ENCODE results near the gene IGSF9.
A peak's percentile ranks its signal among the peaks of the same experiment; 100 is the strongest.

Gene IGSF9

DNA sequence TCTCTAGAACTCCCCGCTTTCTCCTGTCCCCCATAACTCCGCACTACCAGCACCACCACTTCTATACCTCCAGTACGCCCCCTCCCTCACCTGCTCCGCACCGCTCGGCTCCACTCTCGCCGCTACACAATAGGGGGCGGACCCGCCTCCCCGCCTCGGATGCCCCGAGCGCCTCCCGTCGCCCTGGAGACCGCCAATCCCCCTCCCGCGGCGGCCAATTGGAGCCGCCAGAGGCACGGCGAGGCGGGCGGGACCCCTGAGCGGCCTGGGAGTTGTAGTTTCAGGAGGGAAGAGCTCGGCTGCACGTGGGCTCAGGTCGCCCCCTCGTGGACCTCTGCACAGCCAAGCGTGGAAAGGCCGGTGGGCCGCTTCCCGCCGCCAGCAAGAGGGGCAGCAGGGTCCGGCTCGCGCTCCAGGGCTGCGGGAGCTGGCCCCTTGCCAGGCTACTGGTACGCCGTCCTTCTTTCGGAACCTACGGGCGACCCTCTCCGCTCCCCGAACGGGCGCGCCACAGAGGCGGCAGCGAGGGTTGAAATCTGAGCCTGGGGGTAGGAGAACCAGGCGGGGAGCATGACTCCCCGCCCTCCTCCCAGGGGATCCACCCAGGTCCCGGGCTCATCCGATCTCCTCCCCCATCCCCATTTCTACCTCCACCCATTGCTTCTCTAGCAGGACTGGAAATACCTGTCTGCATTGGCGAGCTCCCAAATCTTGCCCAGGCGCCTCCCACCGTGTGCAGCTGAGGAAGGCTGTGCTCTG lies at the start of gene IGSF9:
TSS of gene IGSF9 (minus strand) at position 131 of the 759 bp plus-strand sequence. CDS start 2,159 bp downstream, outside the sequence.
- Mint-ChIP-seq H3K27ac (no peak within 1 kb of the TSS), H3K27me3 (peaks cover 41% of the 10 kb centered on the region)
- peak; percentile 84 for DNase-seq

GRCh38 chr1:159994896-159995295 lies 49.5 kb upstream of the IGSF9 start:
- Mint-ChIP-seq H3K36me3 (ENCODE audit: low read depth) (no peaks in the 10 kb centered on the region), H3K4me1 (ENCODE audit: low read depth) (peaks cover 9% of the 10 kb centered on the region), H3K27ac (no peak overlapping the region), H3K27me3 (peaks cover 8% of the 10 kb centered on the region), H3K4me3 (no peak overlapping the region), H3K9me3 (no peaks in the 10 kb centered on the region)
- DNase-seq, result no peak

More for the DNA sequence above, at the start of gene IGSF9:
- Mint-ChIP-seq H3K36me3 (ENCODE audit: low read depth) (no peaks in the 10 kb centered on the region), H3K9me3 (no peaks in the 10 kb centered on the region), H3K4me3 (peak within 1 kb of the TSS; percentile 45), H3K4me1 (ENCODE audit: low read depth) (peaks cover 7% of the 10 kb centered on the region)

DNA sequence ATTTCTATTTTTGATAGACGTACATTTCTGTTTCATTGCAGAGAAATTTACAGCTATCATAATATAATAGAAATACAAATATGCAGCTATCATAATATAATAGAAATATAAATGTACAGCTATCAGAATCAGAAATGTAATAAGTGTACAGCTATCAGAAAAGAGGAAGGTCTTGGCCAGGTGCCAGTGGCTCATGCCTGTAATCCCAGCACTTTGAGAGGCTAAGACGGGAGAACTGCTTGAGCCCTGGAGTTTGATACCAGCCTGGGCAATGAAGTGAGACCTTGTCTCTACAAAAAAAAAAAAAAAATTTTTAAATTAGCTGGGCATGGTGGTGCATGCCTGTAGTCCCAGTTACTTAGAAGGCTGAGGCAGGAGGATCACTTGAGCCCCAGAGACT lies 48.5 kb upstream of the IGSF9 start:
- no peak overlapping the region for H3K27ac Mint-ChIP-seq
- no peaks in the 10 kb centered on the region for H3K36me3 Mint-ChIP-seq (ENCODE audit: low read depth)
- H3K4me1 Mint-ChIP-seq (ENCODE audit: low read depth), result peaks cover 9% of the 10 kb centered on the region
- DNase-seq, result no peak
- no peaks in the 10 kb centered on the region for H3K9me3 Mint-ChIP-seq
- no peak overlapping the region for H3K4me3 Mint-ChIP-seq
- peaks cover 5% of the 10 kb centered on the region for H3K27me3 Mint-ChIP-seq

GRCh38 chr1:159992161-159992560 lies 46.7 kb upstream of the IGSF9 start:
- DNase-seq, result no peak
- Mint-ChIP-seq H3K27me3 (peaks cover 11% of the 10 kb centered on the region), H3K27ac (peak overlapping the region; percentile 61), H3K36me3 (ENCODE audit: low read depth) (no peaks in the 10 kb centered on the region), H3K9me3 (no peaks in the 10 kb centered on the region), H3K4me3 (no peak overlapping the region), H3K4me1 (ENCODE audit: low read depth) (peaks cover 9% of the 10 kb centered on the region)

GRCh38 chr1:159991513-159991912 lies 46.1 kb upstream of the IGSF9 start:
- Mint-ChIP-seq H3K4me1 (ENCODE audit: low read depth) (peaks cover 9% of the 10 kb centered on the region), H3K27ac (no peak overlapping the region), H3K27me3 (peaks cover 9% of the 10 kb centered on the region), H3K4me3 (no peak overlapping the region), H3K36me3 (ENCODE audit: low read depth) (no peaks in the 10 kb centered on the region), H3K9me3 (no peaks in the 10 kb centered on the region)
- DNase-seq, result no peak

DNA sequence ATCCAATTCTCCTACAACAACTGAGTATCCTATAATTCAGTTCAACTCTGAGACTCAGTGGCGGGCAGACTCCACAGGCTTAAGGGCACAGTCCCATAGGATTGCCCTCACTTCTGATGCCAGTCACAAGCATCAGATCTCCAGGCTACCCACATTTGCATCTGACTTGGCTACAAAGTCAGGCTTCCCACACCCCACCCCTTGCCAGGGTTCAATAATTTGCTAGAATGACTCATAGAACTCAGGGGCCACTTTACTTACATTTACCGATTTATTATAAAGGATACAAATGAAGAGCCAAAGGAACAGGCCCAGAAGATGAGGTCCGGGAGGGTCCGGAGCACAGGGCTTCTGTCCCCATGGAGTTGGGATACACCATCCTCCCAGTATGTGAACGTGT lies 44.6 kb upstream of the IGSF9 start:
- no peak overlapping the region for H3K4me3 Mint-ChIP-seq
- H3K9me3 Mint-ChIP-seq, result no peaks in the 10 kb centered on the region
- H3K27me3 Mint-ChIP-seq, result peaks cover 11% of the 10 kb centered on the region
- H3K27ac Mint-ChIP-seq, result no peak overlapping the region
- no peak for DNase-seq
- H3K4me1 Mint-ChIP-seq (ENCODE audit: low read depth), result peaks cover 9% of the 10 kb centered on the region
- no peaks in the 10 kb centered on the region for H3K36me3 Mint-ChIP-seq (ENCODE audit: low read depth)

GRCh38 chr1:159989581-159989980 lies 44.2 kb upstream of the IGSF9 start:
- no peak for DNase-seq
- H3K4me1 Mint-ChIP-seq (ENCODE audit: low read depth), result peaks cover 9% of the 10 kb centered on the region
- H3K9me3 Mint-ChIP-seq, result no peaks in the 10 kb centered on the region
- H3K27me3 Mint-ChIP-seq, result peaks cover 14% of the 10 kb centered on the region
- no peaks in the 10 kb centered on the region for H3K36me3 Mint-ChIP-seq (ENCODE audit: low read depth)
- H3K27ac Mint-ChIP-seq, result no peak overlapping the region
- no peak overlapping the region for H3K4me3 Mint-ChIP-seq

- Mint-ChIP-seq H3K27me3 (peaks cover 22% of the 10 kb centered on the region), H3K36me3 (ENCODE audit: low read depth) (no peaks in the 10 kb centered on the region), H3K4me1 (ENCODE audit: low read depth) (peaks cover 9% of the 10 kb centered on the region), H3K4me3 (no peak overlapping the region), H3K9me3 (no peaks in the 10 kb centered on the region), H3K27ac (no peak overlapping the region)
- DNase-seq, result no peak
These were observed 42.6 kb upstream of the IGSF9 start for GRCh38 chr1:159988006-159988405.

DNA sequence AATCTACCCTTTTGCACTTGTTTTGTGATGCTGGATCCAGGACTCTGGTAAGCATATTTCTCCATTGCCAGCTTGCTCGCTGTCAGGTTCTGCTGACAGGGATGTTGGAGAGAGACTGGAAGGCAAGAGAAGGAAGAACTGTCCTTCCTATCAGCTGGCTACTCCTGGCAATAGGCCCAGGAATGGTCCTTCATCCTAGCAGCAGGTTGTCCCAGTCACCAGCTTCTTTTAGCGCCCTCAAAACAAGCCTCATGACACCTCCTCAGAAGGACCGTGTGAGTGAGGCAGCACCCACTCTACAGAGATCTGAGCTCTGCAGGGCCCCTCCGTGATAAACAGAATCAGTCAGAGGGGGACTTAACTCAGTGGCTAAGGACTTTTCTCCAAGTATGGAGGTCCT lies 41.8 kb upstream of the IGSF9 start:
- Mint-ChIP-seq H3K36me3 (ENCODE audit: low read depth) (no peaks in the 10 kb centered on the region), H3K9me3 (no peaks in the 10 kb centered on the region), H3K27ac (no peak overlapping the region), H3K4me1 (ENCODE audit: low read depth) (peaks cover 9% of the 10 kb centered on the region), H3K27me3 (peaks cover 26% of the 10 kb centered on the region), H3K4me3 (no peak overlapping the region)
- DNase-seq, result no peak

DNA sequence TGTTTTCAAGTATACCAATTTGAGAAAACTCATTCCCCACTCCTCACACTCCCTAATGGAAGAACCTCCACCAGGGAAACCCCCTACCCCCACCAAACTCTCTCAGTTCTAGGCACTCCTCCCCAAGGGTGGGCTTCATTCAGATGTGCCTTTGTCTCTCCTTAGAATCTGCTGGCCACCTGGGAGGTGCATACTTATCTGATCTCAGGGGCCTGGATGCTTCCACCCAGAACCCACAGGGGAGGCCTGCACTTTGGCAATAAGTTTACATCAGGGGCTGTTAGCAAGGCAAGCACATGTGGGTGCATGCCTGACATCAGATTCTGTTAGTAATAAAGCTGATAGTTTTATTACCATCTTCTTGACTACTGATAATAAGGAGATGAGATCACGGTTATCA lies 41.1 kb upstream of the IGSF9 start:
- Mint-ChIP-seq H3K4me1 (ENCODE audit: low read depth) (peaks cover 6% of the 10 kb centered on the region), H3K9me3 (no peaks in the 10 kb centered on the region)
- DNase-seq, result no peak

DNA sequence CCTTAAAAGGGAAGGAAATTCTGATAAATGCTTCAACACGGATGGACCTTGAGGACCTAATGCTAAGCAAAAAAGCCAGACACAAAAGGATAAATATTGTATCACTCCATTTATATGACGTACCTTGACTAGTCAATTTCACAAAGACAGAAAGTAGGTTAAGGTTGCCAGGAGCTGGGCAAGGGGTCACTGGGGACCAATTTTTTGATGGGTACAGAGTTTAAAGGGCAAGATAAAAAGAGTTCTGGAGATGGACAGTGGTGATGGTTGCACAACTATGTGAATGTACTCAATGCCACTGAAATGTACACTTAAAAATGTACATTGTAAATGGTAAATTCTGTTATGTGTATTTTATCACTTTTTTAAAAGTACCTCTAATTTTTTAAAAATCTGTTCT lies 40.7 kb upstream of the IGSF9 start:
- no peaks in the 10 kb centered on the region for H3K36me3 Mint-ChIP-seq (ENCODE audit: low read depth)
- H3K27me3 Mint-ChIP-seq, result peaks cover 34% of the 10 kb centered on the region
- no peaks in the 10 kb centered on the region for H3K9me3 Mint-ChIP-seq
- H3K27ac Mint-ChIP-seq, result no peak overlapping the region
- H3K4me3 Mint-ChIP-seq, result no peak overlapping the region
- peaks cover 1% of the 10 kb centered on the region for H3K4me1 Mint-ChIP-seq (ENCODE audit: low read depth)
- no peak for DNase-seq

More for the DNA sequence above, 41.1 kb upstream of the IGSF9 start:
- peaks cover 33% of the 10 kb centered on the region for H3K27me3 Mint-ChIP-seq
- H3K27ac Mint-ChIP-seq, result no peak overlapping the region
- no peaks in the 10 kb centered on the region for H3K36me3 Mint-ChIP-seq (ENCODE audit: low read depth)
- H3K4me3 Mint-ChIP-seq, result no peak overlapping the region

DNA sequence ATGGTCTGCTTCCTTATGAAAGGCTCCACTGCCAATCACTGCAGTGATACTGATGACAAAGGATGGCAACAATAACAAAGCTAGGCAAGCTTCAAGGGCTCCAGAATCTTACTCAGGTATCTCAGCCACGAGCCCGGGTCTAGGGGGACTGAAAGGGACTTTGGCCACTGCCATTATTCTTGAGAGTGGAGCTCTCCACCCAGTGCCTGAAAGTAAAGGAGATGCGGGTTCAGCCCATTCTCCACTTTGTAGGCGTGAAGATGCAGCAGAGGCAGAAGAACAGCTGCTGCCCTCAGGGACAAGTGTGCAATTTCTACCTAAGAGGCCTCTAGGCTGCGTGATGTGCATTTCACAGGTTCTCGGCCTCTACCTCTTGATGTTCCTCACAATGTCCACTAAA lies 40.1 kb upstream of the IGSF9 start:
- H3K27me3 Mint-ChIP-seq, result peaks cover 38% of the 10 kb centered on the region
- no peak overlapping the region for H3K4me3 Mint-ChIP-seq
- H3K4me1 Mint-ChIP-seq (ENCODE audit: low read depth), result no peaks in the 10 kb centered on the region
- no peaks in the 10 kb centered on the region for H3K9me3 Mint-ChIP-seq
- DNase-seq, result no peak
- H3K27ac Mint-ChIP-seq, result no peak overlapping the region
- no peaks in the 10 kb centered on the region for H3K36me3 Mint-ChIP-seq (ENCODE audit: low read depth)

DNA sequence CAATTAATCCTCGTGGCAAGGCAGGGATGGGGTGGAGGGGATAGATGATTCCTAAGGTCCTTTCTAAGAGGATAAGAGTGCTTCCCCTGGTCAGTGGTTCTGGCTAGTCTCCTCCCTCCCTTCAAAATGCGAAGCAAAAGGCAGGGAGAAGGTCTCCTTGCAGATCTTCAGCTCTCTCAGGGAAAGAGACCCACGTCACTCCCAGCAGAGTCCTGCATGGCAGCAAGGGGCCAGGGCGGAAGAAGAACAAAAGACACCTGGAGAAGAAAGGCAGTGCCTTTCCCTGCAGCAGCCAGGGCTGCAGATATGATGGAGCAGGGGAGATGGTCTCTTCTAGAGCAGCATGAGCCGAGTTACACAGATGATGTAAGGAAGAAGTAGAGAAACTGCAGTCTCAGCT lies 38.3 kb upstream of the IGSF9 start:
- Mint-ChIP-seq H3K36me3 (ENCODE audit: low read depth) (no peaks in the 10 kb centered on the region), H3K4me1 (ENCODE audit: low read depth) (no peaks in the 10 kb centered on the region), H3K9me3 (no peaks in the 10 kb centered on the region), H3K4me3 (no peak overlapping the region), H3K27me3 (peaks cover 46% of the 10 kb centered on the region), H3K27ac (no peak overlapping the region)
- DNase-seq, result no peak

GRCh38 chr1:159982280-159982679 lies 36.9 kb upstream of the IGSF9 start:
- H3K27ac Mint-ChIP-seq, result no peak overlapping the region
- no peak overlapping the region for H3K4me3 Mint-ChIP-seq
- no peak for DNase-seq
- no peaks in the 10 kb centered on the region for H3K36me3 Mint-ChIP-seq (ENCODE audit: low read depth)
- H3K9me3 Mint-ChIP-seq, result no peaks in the 10 kb centered on the region
- peaks cover 44% of the 10 kb centered on the region for H3K27me3 Mint-ChIP-seq
- H3K4me1 Mint-ChIP-seq (ENCODE audit: low read depth), result no peaks in the 10 kb centered on the region

DNA sequence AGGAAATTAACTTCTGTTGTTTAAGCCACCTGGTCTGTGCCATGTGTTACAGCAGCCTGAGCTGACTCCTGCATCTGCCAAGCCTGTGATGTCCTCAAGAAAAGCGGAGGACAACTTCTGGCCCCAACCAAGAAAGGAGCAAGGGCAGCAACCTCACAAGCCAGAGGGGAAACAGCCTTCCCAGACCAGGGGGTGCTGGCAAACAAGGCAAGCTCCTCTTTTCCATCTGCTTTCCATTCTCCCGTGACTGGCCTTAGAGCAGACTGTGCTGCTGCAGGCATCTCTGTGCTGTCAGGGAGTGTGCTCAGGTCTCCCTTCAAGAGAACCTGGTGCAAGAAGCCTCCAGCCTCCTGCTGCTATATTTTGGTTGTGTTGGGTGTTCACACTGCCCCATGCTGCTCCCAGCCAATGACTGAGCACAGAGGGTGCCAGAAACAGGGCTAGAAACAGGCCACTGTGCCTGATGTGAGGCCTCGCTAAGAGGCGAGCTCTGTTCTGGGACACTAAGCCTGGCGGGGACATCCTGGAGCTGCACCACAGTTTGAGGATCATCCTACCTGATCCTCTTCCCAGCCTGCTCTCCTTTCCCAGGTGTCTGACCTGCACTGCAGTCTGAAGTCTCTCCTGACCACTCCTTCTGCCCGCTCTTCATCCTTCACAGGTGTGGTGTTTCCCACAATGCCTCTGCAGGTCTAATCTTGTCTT lies 36.1 kb upstream of the IGSF9 start:
- peaks cover 48% of the 10 kb centered on the region for H3K27me3 Mint-ChIP-seq
- H3K9me3 Mint-ChIP-seq, result no peaks in the 10 kb centered on the region
- no peaks in the 10 kb centered on the region for H3K4me1 Mint-ChIP-seq (ENCODE audit: low read depth)
- DNase-seq, result no peak
- no peaks in the 10 kb centered on the region for H3K36me3 Mint-ChIP-seq (ENCODE audit: low read depth)
- no peak overlapping the region for H3K4me3 Mint-ChIP-seq
- H3K27ac Mint-ChIP-seq, result no peak overlapping the region

Measured in activated T-cell treated with anti-CD3 and anti-CD28 coated beads, Interleukin-2, amount 50 U/mL, for 24 hours (primary cell).